Measurements from ENCODE around the gene STPG1.
"Not testable (repeated sequence)": the region's sequence is repeated elsewhere in the genome, so short reads cannot be mapped to it uniquely, and the experiment has no call there.

The STPG1 gene

DNA sequence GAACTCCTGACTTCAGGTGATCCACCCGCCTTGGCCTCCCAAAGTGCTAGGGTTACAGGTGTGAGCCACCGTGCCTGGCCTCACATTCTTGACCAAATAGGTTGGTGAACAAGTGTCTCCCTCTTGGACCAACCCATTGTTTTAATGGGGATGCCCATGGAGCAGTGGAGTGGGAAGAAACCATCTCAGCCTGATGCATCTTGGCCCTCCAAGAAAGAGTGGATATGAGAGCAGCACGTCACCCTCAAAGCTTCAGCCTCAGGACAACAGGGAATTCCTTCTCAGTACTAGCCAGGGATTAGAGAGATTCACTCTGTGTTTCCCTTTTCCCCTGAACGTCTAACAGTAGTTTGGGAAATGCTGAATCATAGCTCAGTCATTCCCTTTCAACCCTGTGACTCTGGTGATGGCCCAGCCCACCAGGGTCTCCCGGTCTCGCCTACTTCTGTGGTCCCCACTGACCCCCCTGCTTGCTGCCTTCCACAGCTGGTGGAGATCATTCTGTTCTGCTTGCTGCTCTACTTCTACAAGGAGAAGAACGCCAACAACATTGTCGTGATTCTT lies 39.4 kb upstream of the STPG1 start:
- DNase-seq (ENCODE audit: low read depth, low spot score), result no peak
- ChIA-PET POLR2A (interaction anchor here (0.6 kb wide), 1 partner anchor 131 kb away, joined by 4 read pairs; no protein-coding TSS in a partner anchor), CTCF (interaction anchor here (1.4 to 1.6 kb wide), 3 partner anchors 38 to 251 kb away, joined by 3 to 5 read pairs (median 4); no protein-coding TSS in a partner anchor)
- no peak for TF ChIP-seq CTCF (IDR thresholded peaks at IDR 0.05; ENCODE audit: insufficient read depth, low read length, missing control alignments)
- no peak overlapping the region for H3K4me3 ChIP-seq (ENCODE audit: low read depth, low read length)

DNA sequence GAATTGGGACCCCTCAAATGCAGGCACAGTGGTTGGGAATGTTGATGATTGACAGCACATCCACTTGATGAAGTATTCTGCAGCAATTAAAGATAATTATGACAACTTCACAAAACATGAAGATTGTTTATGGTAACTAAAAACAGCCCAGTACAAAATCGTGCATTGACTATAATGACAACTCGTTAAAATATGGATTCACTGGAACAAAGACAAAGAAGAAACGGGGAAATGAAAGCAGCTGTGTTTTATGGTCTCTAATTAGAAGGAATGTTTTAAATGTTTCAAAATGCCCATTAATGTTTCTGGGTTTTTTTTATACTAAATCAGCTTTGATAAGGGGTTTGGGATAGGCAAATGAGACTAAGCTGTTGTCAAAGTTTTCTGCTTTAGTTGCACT lies 38.2 kb upstream of the STPG1 start:
- CTCF ChIA-PET, result interaction anchor here (0.6 to 1.6 kb wide), 3 partner anchors 37 to 250 kb away, joined by 3 to 4 read pairs (median 3); no protein-coding TSS in a partner anchor
- TF ChIP-seq CTCF (IDR thresholded peaks at IDR 0.05; ENCODE audit: insufficient read depth, low read length, missing control alignments), result no peak
- no peak for DNase-seq (ENCODE audit: low read depth, low spot score)
- H3K4me3 ChIP-seq (ENCODE audit: low read depth, low read length), result no peak overlapping the region
- POLR2A ChIA-PET, result interaction anchor here (0.8 kb wide), 1 partner anchor 130 kb away, joined by 5 read pairs; no protein-coding TSS in a partner anchor

DNA sequence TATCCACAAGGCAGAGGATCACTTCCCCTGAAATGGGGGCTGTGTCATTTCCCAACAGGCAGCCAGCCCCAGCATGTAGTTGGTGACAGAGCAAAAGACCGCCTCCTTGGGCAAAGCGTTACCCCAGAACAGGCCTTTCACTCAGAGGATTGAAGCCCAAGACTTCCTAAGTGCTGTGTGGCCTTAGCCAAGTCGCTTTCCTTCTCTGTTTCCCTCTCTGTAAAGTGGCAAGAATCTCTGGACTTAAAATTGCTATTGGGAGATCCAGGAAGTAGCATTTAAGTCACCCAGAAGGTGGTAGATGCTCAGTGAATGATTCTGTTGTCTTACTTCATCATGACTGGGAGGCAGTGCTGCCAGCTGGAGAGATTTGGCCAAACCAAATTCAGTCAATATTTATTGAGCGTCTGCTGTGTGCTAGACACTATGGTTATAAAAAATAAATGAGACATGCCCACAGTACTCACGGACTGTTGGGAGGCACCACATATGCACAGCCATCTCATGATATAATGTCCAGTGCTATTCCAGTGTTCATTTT lies 37.3 kb upstream of the STPG1 start:
- CTCF ChIA-PET, result no interaction called here
- no peak for DNase-seq (ENCODE audit: low read depth, low spot score)
- POLR2A ChIA-PET, result no interaction called here
- no peak overlapping the region for H3K4me3 ChIP-seq (ENCODE audit: low read depth, low read length)
- TF ChIP-seq CTCF (IDR thresholded peaks at IDR 0.05; ENCODE audit: insufficient read depth, low read length, missing control alignments), result no peak

DNA sequence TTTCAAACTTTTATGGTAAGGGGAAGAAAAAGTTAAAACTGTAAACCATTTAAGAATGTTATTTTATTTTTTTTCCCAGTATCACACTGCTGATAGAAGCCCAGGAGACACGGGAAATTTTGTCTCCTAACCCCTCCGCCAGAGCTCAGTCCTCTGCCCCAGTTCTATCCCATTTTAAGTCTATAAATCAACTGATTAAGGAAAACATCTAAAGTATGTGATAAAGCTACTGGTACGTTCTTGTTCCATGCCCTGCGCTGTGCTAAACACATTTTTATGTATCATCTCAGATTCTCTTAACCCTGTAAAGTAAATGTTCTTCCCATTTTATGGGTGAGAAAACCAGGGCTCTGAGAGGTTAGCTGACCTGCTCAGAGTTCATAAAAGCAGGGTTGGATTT lies 36.7 kb upstream of the STPG1 start:
- no peak for DNase-seq (ENCODE audit: low read depth, low spot score)
- no peak overlapping the region for H3K4me3 ChIP-seq (ENCODE audit: low read depth, low read length)
- TF ChIP-seq CTCF (IDR thresholded peaks at IDR 0.05; ENCODE audit: insufficient read depth, low read length, missing control alignments), result no peak
- ChIA-PET CTCF (interaction anchor here (1.2 kb wide), 1 partner anchor 14 kb away, joined by 3 read pairs; no protein-coding TSS in a partner anchor), POLR2A (no interaction called here)

DNA sequence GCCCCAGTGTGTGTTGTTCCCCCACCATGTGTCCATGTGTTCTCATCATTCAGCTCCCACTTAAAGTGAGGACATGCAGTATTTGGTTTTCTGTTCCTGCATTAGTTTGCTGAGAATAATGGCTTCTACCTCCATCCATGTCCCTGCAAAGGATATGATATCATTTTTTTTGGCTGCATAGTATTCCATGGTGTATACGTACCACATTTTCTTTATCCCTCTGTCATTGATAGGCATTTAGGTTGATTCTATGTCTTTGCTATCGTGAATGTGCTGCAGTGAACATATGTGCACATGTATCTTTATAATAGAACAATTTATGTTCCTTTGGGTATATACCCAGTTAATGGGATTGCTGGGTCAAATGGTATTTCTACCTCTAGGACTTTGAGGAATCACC lies 32.9 kb upstream of the STPG1 start:
- DNase-seq (ENCODE audit: low read depth, low spot score); POLR2A ChIA-PET; H3K4me3 ChIP-seq (ENCODE audit: low read depth, low read length): not testable (repeated sequence)
- CTCF ChIA-PET, result interaction anchor here (1.4 kb wide), 1 partner anchor 14 kb away, joined by 3 read pairs; no protein-coding TSS in a partner anchor

DNA sequence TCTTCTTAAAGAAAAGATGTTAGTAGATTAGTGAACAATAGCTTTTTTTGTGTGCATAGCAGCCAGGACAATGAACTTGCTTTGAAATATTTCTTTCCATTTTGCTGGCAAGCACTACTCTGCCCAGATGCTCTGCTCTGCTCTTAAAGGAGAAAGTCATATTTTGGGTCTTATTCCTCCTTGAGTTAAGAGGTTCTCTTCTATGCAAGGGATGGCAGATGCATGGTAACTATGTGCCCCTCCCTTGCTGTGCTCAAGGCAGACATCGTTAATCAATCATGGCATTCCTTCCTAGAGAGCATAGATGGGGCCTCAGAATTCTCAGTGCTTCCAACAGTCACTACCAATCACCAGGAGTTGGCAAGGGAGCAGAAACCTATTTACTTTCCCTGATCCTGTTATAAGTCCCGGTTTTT lies 29.7 kb upstream of the STPG1 start:
- ChIA-PET POLR2A (no interaction called here), CTCF (interaction anchor here (1.3 to 1.8 kb wide), 9 partner anchors 18 to 245 kb away, joined by 3 to 10 read pairs (median 5); partner anchors contain the start of gene NIPAL3)
- H3K4me3 ChIP-seq (ENCODE audit: low read depth, low read length), result no peak overlapping the region
- DNase-seq (ENCODE audit: low read depth, low spot score), result no peak
- no peak for TF ChIP-seq CTCF (IDR thresholded peaks at IDR 0.05; ENCODE audit: insufficient read depth, low read length, missing control alignments)

All from AG04449 (cell line).